Stomach smooth muscle (tissue), 2 donors: Measurements from ENCODE around the gene ZNF274.
"Not testable (repeated sequence)": the region's sequence is repeated elsewhere in the genome, so short reads cannot be mapped to it uniquely, and the experiment has no call there.

Experiments
- H3K27ac ChIP-seq: one replicate; pipeline ENCODE4 v1.7.0; 2013; ENCODE audit warnings: mild to moderate bottlenecking, low read length, inconsistent platforms
- H3K27me3 ChIP-seq, 2 donors: one replicate each; pipeline ENCODE4 v1.7.0; 2013; ENCODE audit warnings: low read length in 2 of 2; ENCODE audit not compliant: insufficient read depth in 2 of 2, control insufficient read depth in 1 of 2
- H3K36me3 ChIP-seq, 2 donors: one replicate each; pipeline ENCODE4 v1.7.0; 2013; ENCODE audit warnings: low read length in 2 of 2; ENCODE audit not compliant: control insufficient read depth in 2 of 2, insufficient read depth in 2 of 2
- H3K4me1 ChIP-seq: one replicate; pipeline ENCODE4 v1.7.0; 2013; ENCODE audit warnings: low read length; ENCODE audit not compliant: control insufficient read depth, insufficient read depth
- H3K4me3 ChIP-seq, 2 donors: one replicate each; pipeline ENCODE4 v1.7.0; 2013; ENCODE audit warnings: low read length in 2 of 2
- H3K9ac ChIP-seq, 2 donors: one replicate each; pipeline ENCODE4 v1.7.0; 2013; ENCODE audit warnings: low read length in 2 of 2, mild to moderate bottlenecking in 1 of 2
- H3K9me3 ChIP-seq, 2 donors: one replicate each; pipeline ENCODE4 v1.7.0; 2013; ENCODE audit warnings: low read length in 2 of 2; ENCODE audit not compliant: control insufficient read depth in 2 of 2
- donor health status: healthy.
- donor health status: Pancreatic carcinoma.

Gene ZNF274

DNA sequence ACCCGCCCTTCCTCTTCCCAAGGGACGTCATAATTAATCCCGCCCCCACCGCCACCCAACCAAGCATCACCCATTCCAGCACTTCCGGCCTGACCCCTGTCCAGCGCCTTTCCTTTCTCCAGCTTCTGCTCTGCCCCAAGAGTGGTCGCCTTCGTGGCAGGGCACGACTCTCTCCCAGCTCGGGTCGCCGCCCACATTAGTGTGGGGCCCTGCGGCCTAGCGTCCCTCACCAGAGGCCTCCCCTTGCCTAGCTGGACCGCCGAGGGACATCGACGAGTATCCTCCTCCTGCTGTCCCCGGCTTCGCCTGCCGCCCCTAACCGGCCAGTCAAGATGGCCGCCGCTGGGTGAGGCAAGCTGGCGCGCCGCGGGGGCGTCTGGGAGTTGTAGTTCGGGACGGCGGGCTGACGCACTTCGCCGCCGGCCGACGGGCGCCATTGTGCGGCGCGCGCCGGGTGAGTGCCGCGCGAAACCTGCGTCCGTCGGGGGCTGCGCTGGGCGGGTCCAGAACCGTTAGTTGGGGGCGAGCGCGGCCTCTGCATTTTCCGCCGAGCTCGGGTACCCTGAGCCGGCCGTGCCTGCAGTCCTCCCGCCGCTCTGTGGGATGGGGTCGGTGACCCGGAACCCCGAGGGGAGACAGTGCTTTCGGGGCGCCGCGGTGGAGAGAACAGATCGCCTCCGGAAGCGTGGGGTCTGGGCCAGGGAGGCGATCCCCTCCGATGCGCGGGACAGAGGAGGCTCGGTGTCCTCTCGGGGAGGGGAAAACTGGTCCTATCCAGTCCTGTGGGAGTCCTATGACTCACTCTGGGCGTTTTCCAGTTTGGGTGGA, at the start of gene ZNF274:
TSS of gene ZNF274 (plus strand) at position 73 of the 828 bp plus-strand sequence. CDS start 905 bp downstream, outside the sequence.
- peak within 1 kb of the TSS; percentile 66 to 96 for H3K9ac ChIP-seq
- H3K4me1 ChIP-seq = peaks cover 14% of the 10 kb centered on the region
- peak within 1 kb of the TSS; percentile 78 to 95 for H3K4me3 ChIP-seq
- peaks cover 33 to 73% of the 10 kb centered on the region in 2 donors for H3K9me3 ChIP-seq
- peaks cover 28 to 30% of the 10 kb centered on the region in 2 donors for H3K36me3 ChIP-seq
- H3K27me3 ChIP-seq = no peaks in the 10 kb centered on the region
- peak within 1 kb of the TSS; percentile 91 for H3K27ac ChIP-seq

GRCh38 chr19:58134244-58134643, 48.6 kb upstream of the ZNF274 start:
- Histone ChIP-seq H3K4me3 (peak overlapping the region in 1 of 2 donors; percentile 43), H3K9ac (no peak overlapping the region), H3K27ac (no peak overlapping the region), H3K36me3 (peaks cover 65 to 74% of the 10 kb centered on the region in 2 donors), H3K27me3 (no peaks in the 10 kb centered on the region), H3K4me1 (no peaks in the 10 kb centered on the region), H3K9me3 (peaks cover 39 to 77% of the 10 kb centered on the region in 2 donors)

DNA sequence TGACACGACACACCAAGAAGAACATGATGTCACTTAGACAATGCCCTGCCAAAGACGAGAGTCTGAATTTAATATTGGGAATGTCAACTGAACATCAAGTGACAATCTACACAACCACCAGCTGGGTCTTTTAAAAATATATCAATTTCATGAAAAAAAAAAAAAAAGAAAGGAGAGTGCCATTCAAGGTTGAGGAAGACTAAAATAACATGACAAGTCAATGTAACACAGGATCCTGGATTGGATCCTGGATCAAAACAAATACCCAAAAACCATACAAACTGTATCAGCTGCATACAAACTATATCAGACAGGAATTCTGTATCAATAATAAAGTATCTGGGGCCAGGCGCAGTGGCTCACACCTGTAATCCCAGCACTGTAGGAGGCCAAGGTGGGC, 37.0 kb upstream of the ZNF274 start:
- Histone ChIP-seq H3K9ac (no peak overlapping the region), H3K36me3 (peaks cover 12% of the 10 kb centered on the region in 2 donors), H3K27ac (no peak overlapping the region), H3K4me1 (peaks cover under 1% of the 10 kb centered on the region), H3K27me3 (no peaks in the 10 kb centered on the region), H3K4me3 (no peak overlapping the region), H3K9me3 (peaks cover 5 to 26% of the 10 kb centered on the region in 2 donors)

- peaks cover 2 to 20% of the 10 kb centered on the region in 2 donors for H3K9me3 ChIP-seq
- H3K4me3 ChIP-seq, H3K36me3 ChIP-seq, H3K4me1 ChIP-seq, H3K27me3 ChIP-seq, H3K9ac ChIP-seq, H3K27ac ChIP-seq: not testable (repeated sequence)
Measured at GRCh38 chr19:58147475-58147874, 35.4 kb upstream of the ZNF274 start.

DNA sequence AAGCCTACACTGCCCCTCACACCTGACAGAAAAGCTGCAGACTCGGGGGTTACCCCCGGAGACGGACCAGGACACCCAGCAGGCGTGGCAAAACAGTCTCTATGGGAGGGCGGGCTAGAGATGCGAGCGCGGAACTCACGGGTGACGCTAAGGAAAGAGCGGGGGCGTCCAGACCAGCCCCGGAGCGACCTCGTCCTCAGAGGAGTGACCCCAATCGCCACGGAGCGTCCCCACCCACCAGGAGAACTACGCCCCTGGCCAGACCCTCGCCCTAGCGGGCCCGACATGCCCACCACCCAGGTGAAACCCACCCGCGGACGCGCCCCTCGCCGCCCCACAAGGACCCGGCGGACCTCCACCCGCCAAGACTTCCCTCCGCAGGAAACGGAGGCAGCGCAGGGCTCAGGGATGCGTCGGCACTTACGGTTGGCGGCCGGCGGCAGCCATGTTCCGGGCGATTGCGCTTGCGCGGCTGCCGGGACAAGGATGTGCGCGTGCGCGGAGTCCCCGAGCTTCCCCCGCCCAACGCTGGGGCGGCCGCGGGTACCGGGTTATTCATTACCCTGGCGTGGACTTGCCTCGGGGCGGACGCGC, 32.4 kb upstream of the ZNF274 start, which contains the start of gene ZNF329:
TSS of gene ZNF329 (minus strand) at position 462 of the 594 bp plus-strand sequence. CDS start 21,286 bp downstream, outside the sequence.
- Histone ChIP-seq H3K9me3 (peaks cover 0 to 9% of the 10 kb centered on the region in 2 donors), H3K27ac (peak within 1 kb of the TSS; percentile 75), H3K36me3 (no peaks in the 10 kb centered on the region), H3K27me3 (no peaks in the 10 kb centered on the region), H3K9ac (peak within 1 kb of the TSS; percentile 93 to 96), H3K4me3 (peak within 1 kb of the TSS; percentile 94), H3K4me1 (peaks cover 17% of the 10 kb centered on the region)

- Histone ChIP-seq H3K27me3 (no peaks in the 10 kb centered on the region), H3K4me3 (peak overlapping the region in 1 of 2 donors; percentile 94), H3K4me1 (peaks cover 17% of the 10 kb centered on the region), H3K36me3 (no peaks in the 10 kb centered on the region), H3K27ac (no peak overlapping the region), H3K9ac (no peak overlapping the region), H3K9me3 (no peaks in the 10 kb centered on the region)
Measured at GRCh38 chr19:58153386-58153785, 29.5 kb upstream of the ZNF274 start.

- Histone ChIP-seq H3K27me3 (no peaks in the 10 kb centered on the region), H3K4me1 (peaks cover 17% of the 10 kb centered on the region), H3K9me3 (peaks cover 0 to 3% of the 10 kb centered on the region in 2 donors), H3K4me3 (peak overlapping the region; percentile 94 to 98), H3K27ac (peak overlapping the region; percentile 79), H3K36me3 (no peaks in the 10 kb centered on the region), H3K9ac (peak overlapping the region; percentile 87 to 90)
Measured at GRCh38 chr19:58154287-58154678, 28.6 kb upstream of the ZNF274 start.

DNA sequence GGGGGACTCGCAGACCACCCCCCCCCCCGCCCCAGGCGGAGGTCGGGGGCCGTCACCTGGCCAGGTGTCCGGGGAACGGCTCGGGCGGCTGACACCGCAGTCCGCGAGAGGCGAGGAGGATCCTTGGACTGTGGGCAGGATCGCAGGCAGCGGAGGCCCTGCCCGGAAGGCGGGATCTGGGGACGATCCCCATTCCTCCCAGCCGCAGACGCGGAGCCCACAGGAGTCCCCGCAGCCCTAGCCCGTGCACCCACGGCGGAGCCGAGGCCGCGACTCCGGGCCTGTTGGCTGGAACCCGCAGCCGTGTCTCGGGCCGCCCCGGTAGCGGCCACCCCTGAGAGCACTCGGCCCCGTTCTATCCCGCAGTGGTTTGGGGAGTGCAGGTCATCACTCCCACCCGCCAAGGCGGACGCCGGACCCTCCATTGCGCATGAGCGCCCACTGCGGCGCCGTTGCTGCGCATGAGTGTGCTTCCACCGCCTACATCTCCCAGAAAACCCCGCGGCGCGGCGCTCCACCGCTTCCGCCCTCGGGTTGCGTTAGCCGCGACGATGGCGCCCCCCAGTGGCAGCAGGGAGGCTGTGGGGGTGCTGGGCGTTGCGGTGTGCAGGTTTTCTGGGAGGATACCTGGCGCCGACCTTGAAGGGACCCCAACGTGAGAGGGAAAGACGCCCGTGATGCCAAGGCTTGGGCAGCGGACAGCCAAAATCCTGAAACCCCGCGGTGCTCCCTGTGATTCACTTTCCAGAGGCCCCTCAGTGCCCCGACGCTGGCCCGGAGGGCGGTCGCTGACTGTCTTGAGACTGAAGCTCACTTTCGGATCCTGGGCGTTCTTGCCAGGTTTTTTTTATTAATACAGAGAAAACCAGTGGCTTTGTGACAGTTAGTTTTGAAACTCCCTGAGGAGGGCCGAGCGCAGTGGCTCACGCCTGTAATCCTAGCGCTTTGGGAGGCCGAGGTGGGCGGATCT, 27.9 kb upstream of the ZNF274 start:
- H3K27ac ChIP-seq = peak overlapping the region; percentile 79
- peaks cover 17% of the 10 kb centered on the region for H3K4me1 ChIP-seq
- peak overlapping the region; percentile 87 to 90 for H3K9ac ChIP-seq
- no peaks in the 10 kb centered on the region for H3K36me3 ChIP-seq
- peak overlapping the region; percentile 94 to 98 for H3K4me3 ChIP-seq
- no peaks in the 10 kb centered on the region for H3K27me3 ChIP-seq
- peaks cover 0 to 3% of the 10 kb centered on the region in 2 donors for H3K9me3 ChIP-seq

GRCh38 chr19:58157045-58157728, 25.7 kb upstream of the ZNF274 start:
- H3K4me3 ChIP-seq = no peak overlapping the region
- H3K36me3 ChIP-seq = no peaks in the 10 kb centered on the region
- no peak overlapping the region for H3K9ac ChIP-seq
- peaks cover 0 to 7% of the 10 kb centered on the region in 2 donors for H3K9me3 ChIP-seq
- peaks cover 14% of the 10 kb centered on the region for H3K4me1 ChIP-seq
- H3K27me3 ChIP-seq = no peaks in the 10 kb centered on the region
- no peak overlapping the region for H3K27ac ChIP-seq

DNA sequence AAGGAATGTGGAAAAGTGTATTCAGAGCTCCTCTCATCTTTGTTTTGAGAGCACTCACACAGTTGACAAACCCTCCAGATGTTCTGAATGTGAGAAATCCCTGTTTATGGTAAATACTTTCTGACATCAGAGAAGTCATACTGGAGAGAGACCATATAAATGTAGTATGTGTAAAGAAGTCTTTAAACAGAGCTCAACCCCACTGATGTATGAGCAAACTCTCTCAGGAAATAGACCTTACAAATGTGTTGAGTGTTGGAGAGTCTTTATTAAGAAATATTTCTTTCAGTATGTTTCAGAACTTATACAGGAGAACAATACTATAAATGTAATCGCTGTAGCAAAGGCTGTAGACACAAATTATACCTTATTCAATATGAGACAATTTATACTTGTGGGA, 16.6 kb upstream of the ZNF274 start:
- Histone ChIP-seq H3K36me3 (no peaks in the 10 kb centered on the region), H3K4me1 (no peaks in the 10 kb centered on the region), H3K27ac (no peak overlapping the region), H3K9ac (no peak overlapping the region), H3K27me3 (no peaks in the 10 kb centered on the region), H3K9me3 (peaks cover 29 to 62% of the 10 kb centered on the region in 2 donors), H3K4me3 (no peak overlapping the region)
